Measurements from ENCODE around the gene COPZ1.
A peak's percentile ranks its signal among the peaks of the same experiment; 100 is the strongest.

COPZ1 gene

GRCh38 chr12:54299515-54300224, 25.3 kb upstream of the COPZ1 start:
- H4K12ac ChIP-seq (ENCODE audit: low read depth, low read length) = no peak overlapping the region
- H3K79me1 ChIP-seq (ENCODE audit: low read length) = peaks cover 5% of the 10 kb centered on the region
- peaks cover 18 to 19% of the 10 kb centered on the region in 2 experiments for H3K4me1 ChIP-seq (ENCODE audit: control insufficient read depth in 1 of 2, insufficient read depth in 2 of 2, low read length in 2 of 2)
- H3K23ac ChIP-seq (ENCODE audit: low read length) = no peak overlapping the region
- WGBS (ENCODE audit: extremely low coverage, insufficient coverage, insufficient read length) = no CpG with 5 or more reads among the region's 8 CpGs
- H3K27me3 ChIP-seq (ENCODE audit: insufficient read depth, low read length) = no peaks in the 10 kb centered on the region
- no peak overlapping the region for H2BK120ac ChIP-seq (ENCODE audit: insufficient read depth, low read length, poor library complexity)
- no peak overlapping the region for H3K9ac ChIP-seq (ENCODE audit: low read length)
- no peak overlapping the region for H3K4ac ChIP-seq (ENCODE audit: low read depth, low read length)
- H3K36me3 ChIP-seq (ENCODE audit: control insufficient read depth in 1 of 2, insufficient read depth in 2 of 2, low read length in 2 of 2) = no peaks in the 10 kb centered on the region
- H2AFZ ChIP-seq (ENCODE audit: insufficient read depth, low read length, poor library complexity) = no peak overlapping the region
- no peak overlapping the region for H2AK5ac ChIP-seq (ENCODE audit: low read length)
- H3K4me3 ChIP-seq (ENCODE audit: low read depth, low read length) = no peak overlapping the region
- H3K79me2 ChIP-seq (ENCODE audit: control insufficient read depth, insufficient read depth, low read length, poor library complexity) = no peaks in the 10 kb centered on the region
- no peak overlapping the region for H2BK5ac ChIP-seq (ENCODE audit: low read depth, low read length, poor library complexity)
- no peak overlapping the region for H3K18ac ChIP-seq (ENCODE audit: low read length)
- no peak overlapping the region for H4K91ac ChIP-seq (ENCODE audit: low read depth, low read length)
- no peak overlapping the region for H3K27ac ChIP-seq (ENCODE audit: low read depth, low read length)
- DNase-seq = no peak
- no peak overlapping the region for H2BK12ac ChIP-seq (ENCODE audit: low read length)
- H3K9me3 ChIP-seq (ENCODE audit: insufficient read depth, low read depth, low read length) = no peaks in the 10 kb centered on the region
- H3K14ac ChIP-seq (ENCODE audit: low read length) = no peak overlapping the region
- H3K4me2 ChIP-seq (ENCODE audit: low read length) = no peak overlapping the region
- no peak overlapping the region for H4K8ac ChIP-seq (ENCODE audit: low read depth, low read length)

- H3K27me3 ChIP-seq (ENCODE audit: insufficient read depth, low read length) = no peaks in the 10 kb centered on the region
- no peak overlapping the region for H2BK5ac ChIP-seq (ENCODE audit: low read depth, low read length, poor library complexity)
- DNase-seq = no peak
- no peak overlapping the region for H3K27ac ChIP-seq (ENCODE audit: low read depth, low read length)
- no peak overlapping the region for H3K14ac ChIP-seq (ENCODE audit: low read length)
- peak overlapping the region; percentile 46 for H3K4me2 ChIP-seq (ENCODE audit: low read length)
- H4K91ac ChIP-seq (ENCODE audit: low read depth, low read length) = peak overlapping the region; percentile 7
- H3K9ac ChIP-seq (ENCODE audit: low read length) = no peak overlapping the region
- peak overlapping the region; percentile 12 for H2AK5ac ChIP-seq (ENCODE audit: low read length)
- H3K79me2 ChIP-seq (ENCODE audit: control insufficient read depth, insufficient read depth, low read length, poor library complexity) = no peaks in the 10 kb centered on the region
- H3K18ac ChIP-seq (ENCODE audit: low read length) = no peak overlapping the region
- H3K9me3 ChIP-seq (ENCODE audit: insufficient read depth, low read depth, low read length) = no peaks in the 10 kb centered on the region
- H3K23ac ChIP-seq (ENCODE audit: low read length) = no peak overlapping the region
- no peak overlapping the region for H4K8ac ChIP-seq (ENCODE audit: low read depth, low read length)
- WGBS (ENCODE audit: extremely low coverage, insufficient coverage, insufficient read length) = no CpG with 5 or more reads among the region's 3 CpGs
- no peak overlapping the region for H3K4ac ChIP-seq (ENCODE audit: low read depth, low read length)
- no peaks in the 10 kb centered on the region for H3K36me3 ChIP-seq (ENCODE audit: control insufficient read depth in 1 of 2, insufficient read depth in 2 of 2, low read length in 2 of 2)
- peak overlapping the region; percentile 37 for H2BK12ac ChIP-seq (ENCODE audit: low read length)
- H3K4me3 ChIP-seq (ENCODE audit: low read depth, low read length) = peak overlapping the region; percentile 16
- H3K79me1 ChIP-seq (ENCODE audit: low read length) = peaks cover 5% of the 10 kb centered on the region
- no peak overlapping the region for H2AFZ ChIP-seq (ENCODE audit: insufficient read depth, low read length, poor library complexity)
- H3K4me1 ChIP-seq (ENCODE audit: control insufficient read depth in 1 of 2, insufficient read depth in 2 of 2, low read length in 2 of 2) = peaks cover 18 to 19% of the 10 kb centered on the region in 2 experiments
- no peak overlapping the region for H2BK120ac ChIP-seq (ENCODE audit: insufficient read depth, low read length, poor library complexity)
- H4K12ac ChIP-seq (ENCODE audit: low read depth, low read length) = no peak overlapping the region
Measured at GRCh38 chr12:54300225-54300731, 24.7 kb upstream of the COPZ1 start.

GRCh38 chr12:54300732-54301427, 24.1 kb upstream of the COPZ1 start, which contains the start of gene NFE2:
Gene NFE2 (minus strand): TSS chr12:54301015. CDS start chr12:54295248, 5,767 bp downstream.
- DNase-seq = peak; percentile 90 to 92
- H4K91ac ChIP-seq (ENCODE audit: low read depth, low read length) = peak within 1 kb of the TSS; percentile 45
- WGBS (ENCODE audit: extremely low coverage, insufficient coverage, insufficient read length) = no CpG with 5 or more reads among the region's 26 CpGs
- H3K79me1 ChIP-seq (ENCODE audit: low read length) = peaks cover 5% of the 10 kb centered on the region
- no peaks in the 10 kb centered on the region for H3K36me3 ChIP-seq (ENCODE audit: control insufficient read depth in 1 of 2, insufficient read depth in 2 of 2, low read length in 2 of 2)
- H3K4me2 ChIP-seq (ENCODE audit: low read length) = peak within 1 kb of the TSS; percentile 46
- peak within 1 kb of the TSS; percentile 19 for H2AFZ ChIP-seq (ENCODE audit: insufficient read depth, low read length, poor library complexity)
- no peak within 1 kb of the TSS for H4K12ac ChIP-seq (ENCODE audit: low read depth, low read length)
- H2BK5ac ChIP-seq (ENCODE audit: low read depth, low read length, poor library complexity) = no peak within 1 kb of the TSS
- H3K14ac ChIP-seq (ENCODE audit: low read length) = peak within 1 kb of the TSS; percentile 36
- no peaks in the 10 kb centered on the region for H3K9me3 ChIP-seq (ENCODE audit: insufficient read depth, low read depth, low read length)
- H3K4ac ChIP-seq (ENCODE audit: low read depth, low read length) = no peak within 1 kb of the TSS
- H3K18ac ChIP-seq (ENCODE audit: low read length) = peak within 1 kb of the TSS; percentile 2
- peak within 1 kb of the TSS; percentile 16 for H3K4me3 ChIP-seq (ENCODE audit: low read depth, low read length)
- no peak within 1 kb of the TSS for H3K9ac ChIP-seq (ENCODE audit: low read length)
- H3K4me1 ChIP-seq (ENCODE audit: control insufficient read depth in 1 of 2, insufficient read depth in 2 of 2, low read length in 2 of 2) = peaks cover 18 to 19% of the 10 kb centered on the region in 2 experiments
- peak within 1 kb of the TSS; percentile 12 for H2AK5ac ChIP-seq (ENCODE audit: low read length)
- H3K27ac ChIP-seq (ENCODE audit: low read depth, low read length) = no peak within 1 kb of the TSS
- H2BK120ac ChIP-seq (ENCODE audit: insufficient read depth, low read length, poor library complexity) = peak within 1 kb of the TSS; percentile 1
- H4K8ac ChIP-seq (ENCODE audit: low read depth, low read length) = peak within 1 kb of the TSS; percentile 27
- H3K23ac ChIP-seq (ENCODE audit: low read length) = no peak within 1 kb of the TSS
- H3K27me3 ChIP-seq (ENCODE audit: insufficient read depth, low read length) = no peaks in the 10 kb centered on the region
- peak within 1 kb of the TSS; percentile 37 for H2BK12ac ChIP-seq (ENCODE audit: low read length)
- H3K79me2 ChIP-seq (ENCODE audit: control insufficient read depth, insufficient read depth, low read length, poor library complexity) = no peaks in the 10 kb centered on the region

- Histone ChIP-seq H3K18ac (ENCODE audit: low read length) (no peak overlapping the region), H3K79me1 (ENCODE audit: low read length) (peaks cover 5% of the 10 kb centered on the region), H3K14ac (ENCODE audit: low read length) (no peak overlapping the region), H3K27ac (ENCODE audit: low read depth, low read length) (no peak overlapping the region), H3K4me3 (ENCODE audit: low read depth, low read length) (no peak overlapping the region), H3K4me2 (ENCODE audit: low read length) (peak overlapping the region; percentile 46), H3K9me3 (ENCODE audit: insufficient read depth, low read depth, low read length) (no peaks in the 10 kb centered on the region), H4K8ac (ENCODE audit: low read depth, low read length) (peak overlapping the region; percentile 25), H2BK120ac (ENCODE audit: insufficient read depth, low read length, poor library complexity) (peak overlapping the region; percentile 1), H3K9ac (ENCODE audit: low read length) (no peak overlapping the region), H3K4ac (ENCODE audit: low read depth, low read length) (no peak overlapping the region), H3K36me3 (ENCODE audit: control insufficient read depth in 1 of 2, insufficient read depth in 2 of 2, low read length in 2 of 2) (no peaks in the 10 kb centered on the region), H2BK12ac (ENCODE audit: low read length) (no peak overlapping the region), H3K27me3 (ENCODE audit: insufficient read depth, low read length) (no peaks in the 10 kb centered on the region), H3K23ac (ENCODE audit: low read length) (no peak overlapping the region), H2BK5ac (ENCODE audit: low read depth, low read length, poor library complexity) (no peak overlapping the region), H4K12ac (ENCODE audit: low read depth, low read length) (no peak overlapping the region), H2AK5ac (ENCODE audit: low read length) (no peak overlapping the region), H3K4me1 (ENCODE audit: control insufficient read depth in 1 of 2, insufficient read depth in 2 of 2, low read length in 2 of 2) (peaks cover 18 to 19% of the 10 kb centered on the region in 2 experiments), H3K79me2 (ENCODE audit: control insufficient read depth, insufficient read depth, low read length, poor library complexity) (no peaks in the 10 kb centered on the region), H4K91ac (ENCODE audit: low read depth, low read length) (peak overlapping the region; percentile 45), H2AFZ (ENCODE audit: insufficient read depth, low read length, poor library complexity) (no peak overlapping the region)
- WGBS (ENCODE audit: extremely low coverage, insufficient coverage, insufficient read length) = no CpG with 5 or more reads among the region's 1 CpG
- DNase-seq = no peak
Measured at GRCh38 chr12:54301428-54302048, 23.4 kb upstream of the COPZ1 start.

All from trophoblast cell (in vitro differentiated cells and primary cell).